OCI-LY3 (cell line): ENCODE data around the gene PTRH1.

Experiments used
- EZH2phosphoT487 ChIP-seq: fragments of 200-600 bp; shearing (Covaris generic); IDR thresholded peaks from 2 replicates; pipeline ENCODE4 v1.6.1; 2018; ENCODE audit warnings: antibody characterized with exemption, mixed run types, low read depth
- TF ChIP-seq, protein P1 (sequence below): fragments of 200-600, 300-600 bp; sonication (generic); IDR thresholded peaks from 2 replicates; pipeline ENCODE4 v1.5.1; 2014; ENCODE audit warnings: antibody characterized with exemption, low read length, low read depth

DNA sequence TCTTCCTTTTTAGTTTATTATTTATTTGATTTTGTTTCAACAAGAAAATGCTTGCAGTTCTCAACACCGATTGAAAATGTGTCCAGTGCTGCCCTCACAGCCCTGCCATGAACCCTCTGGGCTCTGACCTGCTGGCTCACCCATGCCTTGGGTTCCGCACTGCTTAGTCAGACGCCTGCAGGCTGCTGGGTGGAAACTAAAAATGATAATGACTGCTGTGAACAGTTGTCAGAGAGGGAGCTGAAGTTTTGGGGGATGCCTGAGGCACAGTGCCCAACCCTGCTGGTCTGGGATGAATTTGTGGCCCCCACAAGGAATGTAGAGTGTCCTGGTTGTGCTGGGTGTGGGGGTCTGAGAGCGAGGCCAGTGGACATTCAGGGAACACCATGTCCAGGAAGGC is 30.9 kb downstream of the PTRH1 start:
- TF ChIP-seq, protein P1, sequence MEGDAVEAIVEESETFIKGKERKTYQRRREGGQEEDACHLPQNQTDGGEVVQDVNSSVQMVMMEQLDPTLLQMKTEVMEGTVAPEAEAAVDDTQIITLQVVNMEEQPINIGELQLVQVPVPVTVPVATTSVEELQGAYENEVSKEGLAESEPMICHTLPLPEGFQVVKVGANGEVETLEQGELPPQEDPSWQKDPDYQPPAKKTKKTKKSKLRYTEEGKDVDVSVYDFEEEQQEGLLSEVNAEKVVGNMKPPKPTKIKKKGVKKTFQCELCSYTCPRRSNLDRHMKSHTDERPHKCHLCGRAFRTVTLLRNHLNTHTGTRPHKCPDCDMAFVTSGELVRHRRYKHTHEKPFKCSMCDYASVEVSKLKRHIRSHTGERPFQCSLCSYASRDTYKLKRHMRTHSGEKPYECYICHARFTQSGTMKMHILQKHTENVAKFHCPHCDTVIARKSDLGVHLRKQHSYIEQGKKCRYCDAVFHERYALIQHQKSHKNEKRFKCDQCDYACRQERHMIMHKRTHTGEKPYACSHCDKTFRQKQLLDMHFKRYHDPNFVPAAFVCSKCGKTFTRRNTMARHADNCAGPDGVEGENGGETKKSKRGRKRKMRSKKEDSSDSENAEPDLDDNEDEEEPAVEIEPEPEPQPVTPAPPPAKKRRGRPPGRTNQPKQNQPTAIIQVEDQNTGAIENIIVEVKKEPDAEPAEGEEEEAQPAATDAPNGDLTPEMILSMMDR = no peak
- no peak for TF ChIP-seq EZH2phosphoT487
